B cell (primary cell): ENCODE measurements around the gene CRB1. TPM values are rescaled to one million over a fixed set of nuclear protein-coding genes. Genes with fewer than 3 reads are reported as not detected.

Source experiments
- ATAC-seq: fragments of 200-7000 bp; cut with Tn5 transposase; one replicate; pipeline ENCODE4 v1.10.0; 2021; ENCODE audit warnings: low read depth, mild to moderate bottlenecking, moderate number of reproducible peaks, moderate library complexity
- CTCF ChIA-PET: fragments of 350-600 bp; sonication (Branson Sonifier 250); formaldehyde crosslinking; loops from one replicate; lab custom pipeline; 2021; ENCODE audit warnings: antibody characterized with exemption, inconsistent platforms; lab: Charles Lee
- POLR2A ChIA-PET: fragments of 350-600 bp; sonication (Branson Sonifier 250); formaldehyde crosslinking; loops from one replicate; lab custom pipeline; 2021; ENCODE audit warnings: antibody characterized with exemption; lab: Charles Lee
- DNase-seq: peaks from one replicate; pipeline ENCODE4 v3.0.0; 2013
- H2AFZ ChIP-seq: 2 replicates; pipeline ENCODE4 v1.6.1; 2012; ENCODE audit warnings: mild to moderate bottlenecking, low read depth, low read length; ENCODE audit not compliant: insufficient read depth, poor library complexity, severe bottlenecking
- H3K27ac ChIP-seq, 2 donors: 1 replicate in 1 of 2; 2 replicates in 1 of 2; pipeline ENCODE4 v1.5.1; 2012 to 2013; ENCODE audit warnings: low read length in 2 of 2, mild to moderate bottlenecking in 2 of 2, moderate library complexity in 1 of 2
- H3K27me3 ChIP-seq, 4 experiments: fragments of 200-600 bp in 1 of 4; sonication (generic) in 1 of 4; replicated peaks in 1 of 4; 1 replicate in 2 of 4; 2 replicates in 2 of 4; pipeline versions ENCODE4 v1.6.1 to v1.7.0; 2013 to 2016; ENCODE audit warnings: low read length in 3 of 4, mild to moderate bottlenecking in 2 of 4, mixed read lengths in 1 of 4, moderate library complexity in 1 of 4; ENCODE audit not compliant: insufficient read depth in 4 of 4, control insufficient read depth in 3 of 4; ENCODE audit errors: control extremely low read depth in 1 of 4
- H3K36me3 ChIP-seq, 2 experiments: replicated peaks in 1 of 2; 1 replicate in 1 of 2; 2 replicates in 1 of 2; pipeline versions ENCODE4 v1.6.1 to v1.7.1; 2013; ENCODE audit warnings: low read length in 1 of 2; ENCODE audit not compliant: insufficient read depth in 2 of 2, control insufficient read depth in 1 of 2; ENCODE audit errors: control extremely low read depth in 1 of 2, extremely low read depth in 1 of 2
- H3K4me1 ChIP-seq, 2 donors: fragments of 200-600 bp in 1 of 2; sonication (generic) in 1 of 2; 1 replicate in 1 of 2; 2 replicates in 1 of 2; pipeline versions ENCODE4 v1.5.1 to v1.6.1; 2013 to 2017; ENCODE audit warnings: low read length in 2 of 2; ENCODE audit not compliant: control insufficient read depth in 2 of 2, insufficient read depth in 2 of 2
- H3K4me2 ChIP-seq: replicated peaks from 2 replicates; pipeline ENCODE3; 2012; ENCODE audit warnings: mild to moderate bottlenecking, low read depth, low read length; ENCODE audit not compliant: poor library complexity, severe bottlenecking
- H3K4me3 ChIP-seq, 5 experiments: fragments of 200-600 bp in 1 of 5; sonication (generic) in 1 of 5; 1 replicate in 3 of 5; 2 replicates in 2 of 5; pipeline versions ENCODE4 v1.5.1 to v1.7.0; 2011 to 2016; ENCODE audit warnings: low read length in 4 of 5, mild to moderate bottlenecking in 4 of 5, low read depth in 2 of 5, control low read depth in 1 of 5, moderate library complexity in 1 of 5; ENCODE audit not compliant: insufficient read depth in 1 of 5; ENCODE audit errors: control extremely low read depth in 1 of 5, extremely low read depth in 1 of 5
- H3K79me2 ChIP-seq: fragments of 200-600 bp; sonication (generic); one replicate; pipeline ENCODE4 v1.6.0; 2016; ENCODE audit warnings: low read length; ENCODE audit not compliant: control insufficient read depth, insufficient read depth
- H3K9ac ChIP-seq: fragments of 200-600 bp; sonication (generic); 2 replicates; pipeline ENCODE4 v1.6.1; 2017; ENCODE audit warnings: mild to moderate bottlenecking, low read length, moderate library complexity
- H3K9me3 ChIP-seq, 3 donors: one replicate each; pipeline versions ENCODE4 v1.6.1 to v1.7.1; 2013; ENCODE audit warnings: low read length in 2 of 3; ENCODE audit not compliant: control insufficient read depth in 2 of 3, insufficient read depth in 1 of 3; ENCODE audit errors: control extremely low read depth in 1 of 3
- H4K20me1 ChIP-seq: 2 replicates; pipeline ENCODE4 v1.6.0; 2012; ENCODE audit warnings: mild to moderate bottlenecking, low read length; ENCODE audit not compliant: insufficient read depth, control insufficient read depth, poor library complexity, severe bottlenecking
- H3K27ac Mint-ChIP-seq: one replicate; pipeline ENCODE4 v1.8.0; 2021; ENCODE audit warnings: mixed read lengths
- H3K27me3 Mint-ChIP-seq: one replicate; pipeline ENCODE4 v1.8.0; 2021; ENCODE audit warnings: mixed read lengths
- H3K4me1 Mint-ChIP-seq: one replicate; pipeline ENCODE4 v1.8.0; 2021; ENCODE audit warnings: mixed read lengths
- H3K4me3 Mint-ChIP-seq: one replicate; pipeline ENCODE4 v1.8.0; 2021; ENCODE audit warnings: mixed read lengths
- H3K9me3 Mint-ChIP-seq: one replicate; pipeline ENCODE4 v1.8.0; 2022; ENCODE audit warnings: mixed read lengths; ENCODE audit not compliant: insufficient read depth
- EZH2 ChIP-seq: IDR thresholded peaks from 2 replicates; pipeline ENCODE4 v1.6.1; 2012; ENCODE audit warnings: borderline replicate concordance, low read depth, mild to moderate bottlenecking, moderate library complexity, low read length; ENCODE audit not compliant: insufficient read depth, poor library complexity, severe bottlenecking
- WGBS: methylation state at CpG from one replicate; pipeline ENCODE4 v1.1.5; 2013; ENCODE audit warnings: missing lambda C conversion rate; ENCODE audit not compliant: insufficient coverage; 5-methylcytosine and 5-hydroxymethylcytosine counted together
- intact Hi-C: fragments of 100-400 bp; cut with micrococcal nuclease; formaldehyde crosslinking; loops from one replicate; pipeline ENCODE4 v1.10.0; 2022
- polyA plus RNA-seq: library from polyadenylated mRNA; depleted of rRNA; stranded (reverse); fragments of >200 nt; gene quantifications from 2 replicates; pipeline ENCODE4 v1.2.3, GENCODE V29; 2012
- total RNA-seq, 2 donors: library from RNA; stranded (reverse); fragments of 120-200 nt in 1 of 2; gene quantifications; 1 replicate in 1 of 2; 2 replicates in 1 of 2; pipeline versions ENCODE4 v1.2.3 to v1.2.4, GENCODE V29; 2013 to 2022
- TF ChIP-seq, protein P1 (sequence below): fragments of 200-600 bp; IDR thresholded peaks from one replicate; pipeline ENCODE4 v1.8.0; 2022; ENCODE audit warnings: antibody characterized with exemption, mild to moderate bottlenecking

The CRB1 gene
- total and polyA plus RNA-seq, 2 donors (not counting 1 experiment from before 2014, with no cell fraction given), result 0.15 TPM; not detected in 1

DNA sequence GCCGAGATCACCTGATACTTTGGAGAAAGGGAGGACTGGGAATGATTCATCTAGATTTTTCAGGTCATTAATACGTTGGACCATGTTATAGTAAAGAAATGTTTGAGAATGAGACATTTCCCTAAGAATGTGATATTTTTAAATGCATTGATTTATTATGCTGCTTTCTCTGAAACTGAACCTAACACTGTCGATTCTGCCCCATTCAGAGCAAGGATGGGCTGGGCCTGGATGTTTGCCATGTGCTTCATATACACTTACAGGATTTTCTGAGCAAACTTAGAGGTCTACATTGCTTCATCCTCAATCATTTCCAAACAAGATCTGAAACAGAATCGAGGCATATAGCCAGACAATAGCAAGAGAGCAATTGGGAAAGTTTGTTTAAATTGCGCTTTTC lies 183.3 kb downstream of the CRB1 start:
- ChIA-PET CTCF (interaction anchor here (0.7 kb wide), 1 partner anchor 789 kb away, joined by 3 read pairs; no protein-coding TSS in a partner anchor), POLR2A (no interaction called here)
- no peaks in the 10 kb centered on the region for H3K79me2 ChIP-seq
- Mint-ChIP-seq H3K27me3 (no peaks in the 10 kb centered on the region), H3K4me3 (no peak overlapping the region), H3K27ac (no peak overlapping the region), H3K4me1 (no peaks in the 10 kb centered on the region), H3K9me3 (no peaks in the 10 kb centered on the region)
- H3K4me3 ChIP-seq, result no peak overlapping the region
- no peak for DNase-seq
- H2AFZ ChIP-seq, result no peak overlapping the region
- no peak overlapping the region for H3K9ac ChIP-seq
- no peak for ATAC-seq
- H3K27ac ChIP-seq, result no peak overlapping the region
- no peaks in the 10 kb centered on the region for H3K36me3 ChIP-seq
- WGBS, result 100% methylated on average over 1 of the region's 5 CpGs
- intact Hi-C loops, result no loop called here
- no peaks in the 10 kb centered on the region for H3K27me3 ChIP-seq
- TF ChIP-seq, protein P1, sequence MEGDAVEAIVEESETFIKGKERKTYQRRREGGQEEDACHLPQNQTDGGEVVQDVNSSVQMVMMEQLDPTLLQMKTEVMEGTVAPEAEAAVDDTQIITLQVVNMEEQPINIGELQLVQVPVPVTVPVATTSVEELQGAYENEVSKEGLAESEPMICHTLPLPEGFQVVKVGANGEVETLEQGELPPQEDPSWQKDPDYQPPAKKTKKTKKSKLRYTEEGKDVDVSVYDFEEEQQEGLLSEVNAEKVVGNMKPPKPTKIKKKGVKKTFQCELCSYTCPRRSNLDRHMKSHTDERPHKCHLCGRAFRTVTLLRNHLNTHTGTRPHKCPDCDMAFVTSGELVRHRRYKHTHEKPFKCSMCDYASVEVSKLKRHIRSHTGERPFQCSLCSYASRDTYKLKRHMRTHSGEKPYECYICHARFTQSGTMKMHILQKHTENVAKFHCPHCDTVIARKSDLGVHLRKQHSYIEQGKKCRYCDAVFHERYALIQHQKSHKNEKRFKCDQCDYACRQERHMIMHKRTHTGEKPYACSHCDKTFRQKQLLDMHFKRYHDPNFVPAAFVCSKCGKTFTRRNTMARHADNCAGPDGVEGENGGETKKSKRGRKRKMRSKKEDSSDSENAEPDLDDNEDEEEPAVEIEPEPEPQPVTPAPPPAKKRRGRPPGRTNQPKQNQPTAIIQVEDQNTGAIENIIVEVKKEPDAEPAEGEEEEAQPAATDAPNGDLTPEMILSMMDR, result no peak
- TF ChIP-seq EZH2, result no peak
- H3K4me2 ChIP-seq, result no peak overlapping the region
- no peaks in the 10 kb centered on the region for H3K9me3 ChIP-seq
- no peaks in the 10 kb centered on the region for H3K4me1 ChIP-seq
- no peaks in the 10 kb centered on the region for H4K20me1 ChIP-seq

DNA sequence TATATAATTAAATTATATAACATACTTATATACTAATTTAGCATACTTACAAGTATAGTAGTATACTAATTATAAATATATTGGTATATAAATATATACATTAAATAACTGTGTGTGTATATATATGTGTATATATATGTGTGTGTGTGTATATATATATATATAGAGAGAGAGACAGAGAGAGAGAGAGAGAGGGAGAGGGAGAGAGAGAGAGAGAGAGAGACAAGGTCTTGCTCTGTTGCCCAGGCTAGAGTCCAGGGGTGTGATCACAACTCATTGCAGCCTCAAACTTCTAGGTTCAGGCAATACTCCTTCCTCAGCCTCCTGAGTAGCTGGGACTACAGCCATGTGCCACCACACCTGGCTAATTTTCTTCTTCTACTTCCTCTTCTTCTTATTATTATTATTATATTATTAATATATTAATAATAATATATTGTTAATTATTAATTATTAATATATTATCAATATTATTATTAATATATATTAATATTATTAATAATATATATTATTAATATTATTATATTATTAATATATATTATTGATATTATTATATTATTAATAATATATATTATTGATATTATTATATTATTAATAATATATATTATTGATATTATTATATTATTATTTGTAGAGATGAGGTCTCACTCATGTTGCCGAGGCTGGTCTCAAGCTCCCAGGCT lies 185.5 kb downstream of the CRB1 start:
- H3K27ac Mint-ChIP-seq, result no peak overlapping the region
- intact Hi-C loops, result no loop called here

More for the DNA sequence above, 185.5 kb downstream of the CRB1 start:
- Histone ChIP-seq H3K27ac (no peak overlapping the region), H3K36me3 (no peaks in the 10 kb centered on the region), H3K9ac (no peak overlapping the region), H3K4me1 (no peaks in the 10 kb centered on the region), H3K4me2 (no peak overlapping the region), H3K27me3 (no peaks in the 10 kb centered on the region), H2AFZ (no peak overlapping the region), H4K20me1 (no peaks in the 10 kb centered on the region), H3K79me2 (no peaks in the 10 kb centered on the region), H3K4me3 (no peak overlapping the region), H3K9me3 (no peaks in the 10 kb centered on the region)
- Mint-ChIP-seq H3K4me3 (no peak overlapping the region), H3K9me3 (no peaks in the 10 kb centered on the region), H3K27me3 (no peaks in the 10 kb centered on the region), H3K4me1 (no peaks in the 10 kb centered on the region)
- ChIA-PET POLR2A (no interaction called here), CTCF (no interaction called here)
- WGBS, result no CpG with 5 or more reads among the region's 1 CpG
- ATAC-seq (no peak), DNase-seq (no peak)
- TF ChIP-seq, protein P1, result no peak
- no peak for TF ChIP-seq EZH2
